GM19372 (cell line): ENCODE results near the gene GHITM.
"Not testable (repeated sequence)": the region's sequence is repeated elsewhere in the genome, so short reads cannot be mapped to it uniquely, and the experiment has no call there.

ENCODE experiments used
- ATAC-seq: cut with Tn5 transposase; IDR thresholded peaks from one replicate; pipeline ENCODE4 v1.9.1; 2021; ENCODE audit warnings: mild to moderate bottlenecking, low read depth, moderate library complexity; ENCODE audit not compliant: unreplicated experiment

GHITM gene, protein sequence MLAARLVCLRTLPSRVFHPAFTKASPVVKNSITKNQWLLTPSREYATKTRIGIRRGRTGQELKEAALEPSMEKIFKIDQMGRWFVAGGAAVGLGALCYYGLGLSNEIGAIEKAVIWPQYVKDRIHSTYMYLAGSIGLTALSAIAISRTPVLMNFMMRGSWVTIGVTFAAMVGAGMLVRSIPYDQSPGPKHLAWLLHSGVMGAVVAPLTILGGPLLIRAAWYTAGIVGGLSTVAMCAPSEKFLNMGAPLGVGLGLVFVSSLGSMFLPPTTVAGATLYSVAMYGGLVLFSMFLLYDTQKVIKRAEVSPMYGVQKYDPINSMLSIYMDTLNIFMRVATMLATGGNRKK

DNA sequence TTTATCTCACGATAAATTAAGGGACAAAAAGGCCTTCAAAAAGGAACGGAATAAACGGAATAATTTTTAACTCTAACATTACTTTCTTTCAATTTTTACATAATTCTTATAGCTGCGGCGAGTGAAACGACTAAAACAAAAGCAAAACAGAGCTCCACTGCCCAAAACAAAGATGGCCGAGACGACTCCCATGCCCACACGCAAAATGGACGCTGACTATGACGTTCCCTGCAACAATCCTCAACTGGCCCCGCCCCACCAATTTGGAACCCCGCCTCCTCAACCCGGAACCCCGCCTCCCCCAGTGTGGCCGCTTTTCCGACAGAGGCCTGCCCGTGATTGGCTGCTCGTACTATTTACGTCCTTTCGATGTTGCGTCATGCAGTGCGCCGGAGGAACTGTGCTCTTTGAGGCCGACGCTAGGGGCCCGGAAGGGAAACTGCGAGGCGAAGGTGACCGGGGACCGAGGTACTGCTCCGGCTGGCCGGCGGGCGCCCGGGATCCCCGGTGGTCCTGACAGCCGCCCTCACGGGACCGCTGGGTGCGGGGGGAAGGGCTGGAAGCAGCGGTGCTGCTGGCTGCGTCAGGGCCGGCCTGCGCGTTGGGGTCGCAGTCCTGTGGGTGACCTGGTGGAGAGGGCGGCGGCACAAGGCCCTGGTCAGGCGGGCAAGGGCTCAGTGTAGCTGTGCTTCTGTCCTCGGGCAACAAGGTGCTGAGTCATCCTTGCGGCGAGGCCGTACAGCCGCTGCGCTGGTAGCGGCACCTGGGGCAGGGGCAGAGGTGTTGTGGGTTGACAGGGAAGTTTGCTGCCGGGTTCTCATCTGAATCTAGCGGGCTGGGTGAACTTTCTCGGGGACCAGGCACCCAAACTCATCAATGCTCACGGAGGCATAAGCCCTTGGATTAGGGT is at the start of gene GHITM:
GHITM (plus strand) TSS at position 384 of the 910 bp plus-strand sequence. CDS start 1,992 bp downstream, outside the sequence.
- ATAC-seq = peak; percentile 98

DNA sequence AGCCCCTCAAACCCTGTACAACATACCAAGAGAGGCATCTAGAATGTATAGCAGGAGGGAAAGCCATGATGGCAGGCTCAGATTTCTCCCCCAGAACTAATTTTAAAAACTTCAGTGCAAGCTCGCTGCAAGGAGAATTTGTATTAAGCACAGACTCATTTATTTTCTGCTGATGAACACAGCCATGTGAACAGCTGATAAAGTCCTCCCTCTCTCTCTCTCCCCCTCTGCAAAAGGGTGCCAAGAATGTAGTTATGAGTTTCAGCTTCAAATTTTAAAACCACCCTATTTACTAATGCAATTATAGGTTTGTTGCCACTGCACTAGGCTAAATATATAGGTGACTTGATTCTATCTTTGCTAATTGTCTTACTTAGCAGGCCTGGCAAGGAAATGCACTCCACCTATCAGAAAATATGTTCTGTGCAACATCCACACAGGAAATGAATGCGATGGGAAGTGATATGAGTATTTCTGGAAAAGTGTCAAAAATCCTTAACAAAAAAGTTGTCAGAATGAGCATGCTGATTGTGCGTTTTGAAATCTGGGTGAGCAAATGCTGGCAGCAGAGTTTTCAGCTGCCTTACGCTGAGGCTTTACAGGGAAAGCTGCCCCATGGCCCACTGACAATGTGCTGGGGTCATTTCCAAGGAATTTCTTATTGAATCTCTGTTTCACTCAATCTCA is 43.4 kb upstream of the GHITM start:
- ATAC-seq = no peak

GRCh38 chr10:84097787-84098353 is 41.4 kb upstream of the GHITM start:
- no peak for ATAC-seq

GRCh38 chr10:84098667-84099066 is 40.6 kb upstream of the GHITM start:
- no peak for ATAC-seq

DNA sequence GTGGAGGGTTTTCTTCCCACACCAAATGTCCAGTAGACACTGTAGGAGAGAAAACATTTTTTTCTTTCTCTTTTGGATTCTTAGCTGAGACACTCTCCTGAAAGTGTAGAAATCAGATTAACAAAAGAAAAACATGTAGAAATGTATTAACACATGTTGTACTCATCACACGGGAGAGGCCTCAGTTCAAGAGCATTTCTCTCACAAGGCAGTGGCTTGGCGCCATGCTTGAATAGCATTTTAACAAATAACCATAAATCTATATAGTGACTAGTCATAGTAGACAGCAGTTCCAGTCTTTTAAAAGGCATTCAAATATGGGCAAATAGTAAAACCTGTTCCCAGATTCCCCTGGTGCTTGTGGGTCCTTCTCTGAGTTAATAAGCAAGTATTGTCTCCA is 38.3 kb upstream of the GHITM start:
- no peak for ATAC-seq

DNA sequence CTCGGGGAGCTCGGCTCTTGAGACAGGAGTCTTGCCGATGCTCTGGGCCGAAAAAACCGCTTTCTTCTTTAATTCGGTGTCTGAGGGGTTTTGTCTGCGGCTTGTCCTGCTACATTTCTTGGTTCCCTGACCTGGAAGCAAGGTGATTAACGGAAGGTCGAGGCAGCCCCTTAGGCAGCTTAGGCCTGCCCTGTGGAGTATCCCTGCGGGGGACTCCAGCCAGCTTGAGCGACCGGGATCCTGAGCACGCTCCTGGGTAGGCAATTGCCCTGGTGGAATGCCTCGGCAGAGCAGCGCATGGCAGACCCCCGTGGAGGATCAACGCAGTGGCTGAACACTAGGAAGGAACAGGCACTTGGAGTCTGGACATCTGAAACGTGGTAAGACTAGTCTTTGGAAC is 30.5 kb upstream of the GHITM start:
- no peak for ATAC-seq

DNA sequence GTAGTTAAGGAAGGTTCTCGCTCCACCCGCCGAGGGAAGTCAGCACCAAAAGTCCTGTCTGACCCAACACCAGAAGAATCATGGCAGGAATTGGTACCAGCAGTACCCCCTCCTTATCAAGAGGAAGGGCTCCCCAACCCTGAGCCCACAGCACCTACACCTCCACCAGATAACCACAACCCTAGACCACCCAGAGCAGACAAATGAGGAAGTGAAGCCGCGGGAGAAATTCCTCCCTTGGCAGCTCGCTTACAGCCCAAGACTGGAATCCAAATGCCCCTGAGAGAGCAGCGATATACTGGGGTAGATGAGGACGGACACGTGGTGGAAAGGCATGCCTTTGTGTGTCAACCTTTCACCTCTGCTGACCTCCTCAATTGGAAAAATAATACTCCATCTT is 29.5 kb upstream of the GHITM start:
- ATAC-seq = not testable (repeated sequence)

GRCh38 chr10:84113468-84113867 is 25.8 kb upstream of the GHITM start:
- ATAC-seq = not testable (repeated sequence)

GRCh38 chr10:84114088-84114667 is 25.1 kb upstream of the GHITM start:
- no peak for ATAC-seq

DNA sequence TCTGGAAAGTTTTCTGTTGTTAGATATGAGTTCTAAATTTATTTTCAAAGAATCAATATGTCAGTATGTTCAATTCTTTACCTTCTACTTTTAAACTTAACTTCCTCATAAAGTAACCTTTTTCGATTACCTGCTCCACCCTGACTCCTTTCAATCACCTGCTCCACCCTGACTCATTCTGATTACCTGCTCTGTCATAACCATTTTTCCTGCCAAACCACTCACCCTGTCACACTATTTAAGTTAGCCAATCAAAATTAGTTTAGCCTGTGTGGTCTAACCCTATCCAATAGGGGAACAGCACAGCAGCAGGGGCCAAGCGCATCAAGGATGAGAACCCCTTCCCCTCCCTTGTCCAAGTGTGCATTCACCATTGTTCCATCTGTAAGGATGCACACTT is 22.1 kb upstream of the GHITM start:
- ATAC-seq = not testable (repeated sequence)

DNA sequence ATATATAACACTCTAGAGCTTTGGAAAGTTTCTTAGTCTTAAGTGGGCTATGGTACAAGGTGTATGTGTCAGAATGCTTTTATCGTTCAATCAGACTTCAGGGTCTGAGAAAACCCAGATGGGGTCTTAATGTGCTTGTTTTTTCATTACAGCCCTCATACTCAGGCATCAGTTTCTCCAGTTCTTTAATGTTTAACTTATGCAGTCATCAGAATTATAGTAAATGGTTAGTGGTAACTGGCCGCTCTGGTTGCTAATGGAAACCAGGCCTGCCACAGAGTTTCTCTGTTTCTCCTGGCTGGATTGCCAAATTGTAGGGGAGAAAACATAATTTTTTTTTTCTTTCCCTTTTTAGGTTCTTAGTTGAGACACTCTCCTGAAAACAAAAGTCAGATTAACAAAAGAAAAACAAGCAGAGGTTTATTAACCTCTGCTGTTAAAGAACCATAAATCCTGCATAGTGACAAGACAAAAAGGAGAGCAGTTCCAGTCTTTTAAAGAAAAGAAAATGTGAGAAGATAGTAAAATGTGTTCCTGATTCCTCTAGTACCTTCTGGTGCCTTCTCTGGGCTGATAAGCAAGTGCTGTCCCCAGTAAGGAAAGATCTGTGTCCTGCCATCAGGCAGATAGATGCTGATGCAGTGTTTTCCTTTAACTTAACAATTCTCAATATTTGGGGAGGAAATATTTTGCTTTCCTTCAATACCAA is 21.5 kb upstream of the GHITM start:
- peak; percentile 56 for ATAC-seq

DNA sequence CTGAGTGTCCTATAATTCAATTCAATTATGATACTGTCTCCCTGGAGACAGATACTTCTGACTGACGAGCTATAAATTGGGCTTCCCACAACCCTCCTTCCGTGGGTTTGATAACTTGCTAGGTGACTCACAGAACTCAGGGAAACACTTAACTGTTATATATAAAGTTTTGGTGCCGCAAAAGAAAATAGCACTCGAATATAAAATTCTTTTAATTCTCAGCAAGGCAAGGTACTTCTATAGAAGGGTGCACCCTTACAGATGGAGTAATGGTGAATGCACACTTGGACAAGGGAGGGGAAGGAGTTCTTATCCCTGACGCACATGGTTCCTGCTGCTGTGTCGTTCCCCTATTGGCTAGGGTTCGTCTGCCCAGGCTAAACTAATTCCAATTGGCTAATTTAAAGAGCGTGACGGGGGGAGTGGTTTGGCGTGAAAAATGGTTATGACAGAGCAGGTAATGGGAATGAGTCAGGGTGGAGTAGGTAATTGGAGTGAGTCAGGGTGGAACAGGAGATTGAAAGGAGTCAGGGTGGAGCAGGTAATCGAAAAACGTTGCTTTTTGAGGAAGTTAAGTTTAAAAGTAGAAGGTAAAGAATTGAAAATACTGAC is 20.8 kb upstream of the GHITM start:
- ATAC-seq = no peak

DNA sequence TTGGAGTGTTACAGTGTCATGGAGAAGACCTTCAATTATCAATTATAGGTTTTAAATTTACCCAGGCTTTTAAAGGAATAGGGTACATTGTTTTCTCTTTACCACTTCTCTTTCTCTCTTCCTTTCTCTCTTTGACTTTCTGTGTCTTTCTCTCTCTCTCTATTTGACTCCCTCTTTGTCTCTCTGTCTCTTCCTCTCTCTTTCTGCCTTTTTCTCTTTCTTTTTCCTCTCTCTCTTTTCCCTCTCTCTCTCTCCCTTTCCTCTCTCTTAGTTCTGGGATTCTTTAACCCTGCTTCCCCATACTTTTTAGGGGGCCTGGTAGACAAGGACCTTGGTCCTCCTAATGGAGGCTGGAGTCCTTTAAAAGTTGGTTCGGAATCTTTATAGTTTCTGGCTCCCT is 15.9 kb upstream of the GHITM start:
- ATAC-seq = no peak

DNA sequence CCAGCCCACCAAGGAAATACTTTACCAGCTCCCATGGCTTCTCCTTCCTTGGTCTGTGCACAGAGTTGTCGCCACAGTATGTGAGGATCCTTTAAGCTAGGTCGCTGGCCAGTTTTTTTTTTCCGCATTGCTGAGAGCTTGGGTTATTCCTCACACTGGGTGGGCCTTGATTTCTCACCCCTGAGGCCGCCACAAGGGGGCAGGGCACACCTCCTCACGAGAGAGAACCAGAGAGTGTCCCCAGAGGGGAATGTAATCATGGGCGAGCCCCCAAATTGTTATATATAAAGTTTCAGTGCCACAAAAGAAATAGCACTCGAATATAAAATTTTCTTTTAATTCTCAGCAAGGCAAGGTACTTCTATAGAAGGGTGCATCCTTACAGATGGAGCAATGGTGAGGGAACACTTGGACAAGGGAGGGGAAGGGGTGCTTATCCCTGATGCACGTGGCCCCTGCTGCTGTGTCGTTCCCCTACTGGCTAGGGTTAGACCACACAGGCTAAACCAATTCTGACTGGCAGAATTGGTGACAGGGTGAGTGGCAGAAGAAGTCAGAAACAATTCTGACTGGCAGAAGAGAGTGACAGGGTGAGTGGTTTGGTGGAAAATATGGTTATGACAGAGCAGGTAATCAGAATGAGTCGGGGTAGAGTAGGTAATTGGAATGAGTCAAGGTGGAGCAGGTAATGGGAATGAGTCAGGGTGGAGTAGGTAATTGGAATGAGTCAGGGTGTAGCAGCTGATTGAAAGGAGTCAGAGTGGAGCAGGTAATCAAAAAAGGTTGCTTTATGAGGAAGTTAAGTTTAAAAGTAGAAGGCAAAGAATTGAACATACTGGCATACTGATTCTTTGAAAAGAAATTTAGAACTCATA is 13.2 kb upstream of the GHITM start:
- not testable (repeated sequence) for ATAC-seq

DNA sequence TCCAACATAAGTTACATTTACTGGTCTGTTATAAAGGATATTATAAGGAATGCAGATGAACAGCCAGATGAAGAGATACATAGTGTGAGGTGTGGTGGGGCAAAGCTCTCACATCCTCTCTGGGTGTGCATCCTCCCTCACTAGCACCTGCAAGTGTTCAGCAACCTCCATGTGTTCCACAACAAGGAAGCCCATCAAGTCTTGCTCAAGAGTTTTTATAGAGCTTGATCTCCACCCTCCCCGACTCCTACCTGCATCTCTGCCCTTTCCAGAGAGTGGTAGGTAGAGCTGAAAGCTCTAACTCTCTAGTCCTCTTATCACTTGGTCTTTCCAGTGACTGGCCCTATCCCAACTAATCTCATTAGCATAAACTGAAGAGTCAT is 12.5 kb upstream of the GHITM start:
- no peak for ATAC-seq

DNA sequence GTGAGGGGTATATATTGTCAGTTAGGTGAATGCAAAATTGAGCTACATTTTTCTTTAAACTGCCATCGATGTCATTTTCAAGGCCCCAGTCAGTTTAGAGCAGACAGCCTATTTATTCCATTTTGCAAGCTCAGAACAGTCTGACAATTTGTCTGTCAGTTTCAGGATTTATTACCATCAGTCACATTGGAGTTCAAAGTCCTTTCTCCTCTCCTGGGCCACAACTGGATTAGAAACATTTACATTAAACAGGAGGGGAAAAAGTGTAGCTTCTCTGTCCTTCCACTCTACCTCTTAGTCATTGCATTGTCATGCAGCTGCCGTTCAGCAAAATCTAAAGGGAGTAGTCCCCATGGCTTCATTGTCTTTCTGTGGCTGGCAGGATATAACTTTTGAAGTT is 3.5 kb upstream of the GHITM start:
- no peak for ATAC-seq

DNA sequence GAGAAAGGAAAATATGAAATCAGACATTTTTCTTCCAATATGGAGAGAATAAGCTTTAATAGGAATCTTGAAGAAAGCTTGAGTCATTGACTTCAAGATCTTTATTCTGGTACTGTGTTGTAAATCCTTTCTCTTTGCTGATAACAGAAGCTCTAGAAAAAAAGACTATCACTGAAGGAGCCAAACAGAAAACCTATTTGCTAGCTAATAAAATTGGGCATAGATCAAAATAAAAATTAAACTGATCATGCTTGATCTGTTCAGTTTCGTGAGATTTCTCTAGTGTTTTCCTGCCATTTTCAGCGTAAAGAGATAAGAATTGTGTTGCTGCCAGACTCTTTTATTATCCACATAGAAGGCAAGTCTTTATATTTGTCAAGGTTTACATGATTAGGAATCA is 1.5 kb upstream of the GHITM start:
- no peak for ATAC-seq

DNA sequence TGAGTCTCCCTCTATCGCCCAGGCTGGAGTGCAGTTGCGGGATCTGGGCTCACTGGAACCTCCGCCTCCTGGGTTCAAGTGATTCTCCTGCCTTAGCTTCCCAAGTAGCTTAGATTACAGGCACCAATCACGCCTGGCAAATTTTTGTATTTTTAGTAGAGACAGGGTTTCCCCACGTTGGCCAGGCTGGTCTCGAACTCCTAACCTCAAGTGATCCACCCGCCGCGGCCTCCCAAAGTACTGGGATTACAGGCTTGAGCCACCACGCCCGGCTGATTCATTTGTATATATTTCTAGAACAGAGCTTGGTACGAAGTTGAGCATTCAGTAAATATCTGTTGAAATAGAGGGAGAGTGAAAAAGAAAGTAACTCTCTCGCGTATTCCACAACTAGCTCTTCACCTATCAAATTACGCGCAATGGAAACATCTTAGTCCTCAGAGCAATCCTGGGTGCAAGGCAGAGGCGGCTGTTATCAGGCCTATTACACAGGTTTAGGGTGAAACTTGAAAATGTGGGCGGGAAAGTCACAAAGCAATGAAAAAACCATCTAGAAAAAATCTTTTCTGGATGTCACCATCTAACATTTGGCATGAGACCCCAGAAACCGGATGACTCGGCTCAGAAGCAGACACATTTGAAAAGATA is 707 bp upstream of the GHITM start:
- ATAC-seq = no peak
